Measurements from ENCODE around the gene GAGE10.
"Not testable (repeated sequence)": the region's sequence is repeated elsewhere in the genome, so short reads cannot be mapped to it uniquely, and the experiment has no call there.

The GAGE10 gene

DNA sequence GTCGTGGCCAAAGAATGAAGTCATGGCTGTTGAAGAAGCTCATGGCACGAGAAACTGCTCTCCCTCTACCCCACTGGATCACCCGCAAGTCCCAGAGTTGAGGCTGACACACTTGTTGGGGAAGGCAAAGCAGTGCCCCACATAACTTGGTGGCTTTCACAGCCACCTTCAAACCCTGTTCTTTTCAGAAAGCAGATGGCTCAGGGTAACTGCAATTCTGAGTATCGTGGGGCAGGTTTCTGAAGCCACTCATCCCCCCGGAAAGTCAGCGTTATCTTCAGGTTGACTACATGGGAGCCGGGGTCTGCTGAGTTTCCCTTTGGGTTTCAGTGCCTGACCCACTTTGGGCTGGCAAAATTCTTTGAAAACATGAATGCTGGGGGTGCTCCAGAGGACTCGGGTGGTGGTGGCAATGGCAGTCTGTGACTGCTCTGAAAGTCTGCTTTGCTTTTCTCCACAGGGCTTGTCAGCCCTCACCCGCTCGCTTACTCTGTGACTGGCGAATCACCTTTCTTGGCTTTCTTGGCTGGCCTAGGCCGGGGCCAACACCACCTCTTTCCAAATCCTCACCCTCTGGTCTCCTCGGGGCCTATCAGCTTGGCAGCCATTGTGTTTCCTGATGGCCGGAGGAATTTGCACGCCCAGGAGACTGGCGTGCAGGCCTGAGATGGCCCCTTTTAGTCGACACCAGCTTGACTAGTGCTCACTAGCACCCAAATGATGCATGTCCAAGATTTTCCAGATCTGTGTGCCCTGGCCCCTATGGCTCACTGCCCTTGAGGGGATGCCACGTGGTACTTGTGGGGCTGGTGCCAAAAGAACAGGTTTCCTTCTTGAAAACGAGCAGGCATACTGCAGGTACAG lies 26.5 kb upstream of the GAGE10 start:
- DNase-seq: no peak

DNA sequence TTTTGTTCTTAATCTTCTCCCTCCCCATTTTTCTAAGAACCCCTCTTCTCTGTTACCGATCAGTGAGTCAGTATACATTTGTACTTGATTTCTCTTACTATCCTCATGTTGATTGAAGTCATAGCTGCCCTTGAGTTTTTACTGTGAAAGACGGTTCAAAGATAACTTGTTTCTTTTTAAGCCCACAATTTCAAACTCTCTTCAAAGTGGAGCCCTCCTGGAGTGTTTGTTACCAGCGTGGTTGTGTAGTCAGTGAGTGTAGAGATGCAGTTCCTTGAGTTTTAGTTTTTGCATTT lies 26.0 kb upstream of the GAGE10 start:
- no peak for DNase-seq

DNA sequence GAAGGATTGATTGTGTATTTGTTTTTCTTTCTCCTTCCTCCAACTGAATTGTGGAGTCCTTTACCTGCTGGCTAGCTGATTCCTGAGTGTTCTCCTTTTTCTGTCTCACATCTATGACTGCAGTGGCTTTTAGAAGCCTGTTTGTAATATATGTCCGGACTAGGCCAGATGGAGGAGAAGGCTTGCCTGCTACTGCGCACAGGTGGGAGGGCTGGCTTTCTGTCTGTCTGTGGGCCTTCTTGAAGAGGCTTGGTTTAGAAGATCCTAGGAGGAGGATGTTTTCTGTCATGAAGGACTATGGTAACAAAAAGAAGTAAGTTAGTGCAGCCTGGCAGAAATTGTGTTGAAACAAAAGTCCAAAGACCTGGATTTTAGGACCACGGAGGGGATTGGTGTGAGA lies 25.4 kb upstream of the GAGE10 start:
- DNase-seq: no peak

DNA sequence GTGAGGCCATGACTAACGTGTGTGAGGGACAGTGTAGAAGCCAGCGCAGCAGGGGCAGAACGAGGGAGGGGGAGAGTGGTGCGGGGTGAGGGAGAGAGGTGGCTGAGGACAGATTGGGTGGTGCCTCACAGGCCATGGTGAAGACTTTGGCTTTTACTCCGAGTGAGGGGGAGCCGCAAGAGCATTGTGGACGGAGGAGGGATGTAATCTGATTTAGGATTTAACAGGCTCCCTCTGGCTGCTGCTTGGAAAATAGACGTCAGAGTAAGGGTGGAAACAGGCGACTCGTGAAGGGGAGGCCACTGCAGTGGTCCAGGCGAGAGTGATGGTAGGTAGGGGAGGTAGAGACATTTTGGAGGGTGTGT lies 20.8 kb upstream of the GAGE10 start:
- no peak for DNase-seq

DNA sequence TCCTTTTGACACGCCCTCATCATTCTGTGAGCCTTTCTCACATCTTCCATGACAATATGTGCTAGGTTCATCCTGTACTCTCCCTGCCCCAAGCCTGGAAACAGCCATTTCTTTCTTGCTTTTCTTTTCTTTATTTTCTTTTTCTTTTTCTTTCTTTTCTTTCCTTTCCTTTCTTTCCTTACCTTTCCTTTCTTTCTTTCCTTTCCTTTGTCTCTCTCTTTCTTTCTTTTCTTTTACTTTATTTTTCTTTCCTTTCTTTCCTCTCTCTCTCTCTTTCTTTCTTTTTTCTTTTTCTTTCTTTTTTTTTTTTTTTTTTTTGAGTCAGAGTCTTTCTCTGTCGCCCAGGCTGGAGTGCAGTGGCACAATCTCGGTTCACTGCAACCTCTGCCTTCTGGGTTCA lies 19.2 kb upstream of the GAGE10 start:
- no peak for DNase-seq

DNA sequence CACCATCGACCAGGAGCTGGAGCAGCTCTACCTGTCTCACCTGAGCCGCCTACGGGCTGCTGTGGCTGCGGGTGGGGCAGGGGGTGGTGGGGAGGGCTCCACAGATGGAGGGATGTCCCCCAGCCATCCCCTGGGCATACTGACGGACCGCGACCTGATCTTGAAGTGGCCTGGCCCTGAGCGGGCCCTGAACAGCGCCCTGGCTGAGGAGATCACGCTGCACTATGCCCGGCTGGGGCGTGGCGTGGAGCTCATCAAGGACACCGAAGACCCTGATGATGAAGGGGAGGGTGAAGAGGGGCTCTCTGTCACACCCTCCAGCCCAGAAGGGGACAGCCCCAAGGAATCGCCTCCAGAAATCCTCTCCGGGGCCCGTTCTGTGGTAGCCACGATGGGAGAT lies 17.3 kb upstream of the GAGE10 start:
- no peak for DNase-seq

DNA sequence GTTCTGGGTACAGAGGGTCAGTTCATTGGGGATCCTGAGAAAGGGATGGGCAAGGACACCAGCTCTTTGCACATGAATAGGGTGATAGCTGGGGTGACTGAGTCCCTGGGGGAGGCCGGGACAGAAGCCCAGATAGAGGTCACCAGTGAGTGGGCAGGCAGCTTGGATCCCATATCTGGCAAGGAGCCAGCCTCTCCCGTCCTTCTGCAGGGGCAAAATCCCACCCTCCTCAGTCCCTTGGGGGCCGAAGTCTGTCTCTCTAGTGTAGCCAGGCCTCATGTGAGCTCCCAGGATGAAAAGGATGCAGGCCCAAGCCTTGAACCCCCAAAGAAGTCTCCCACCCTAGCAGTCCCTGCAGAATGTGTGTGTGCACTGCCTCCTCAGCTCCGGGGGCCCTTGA lies 16.9 kb upstream of the GAGE10 start:
- DNase-seq: no peak

DNA sequence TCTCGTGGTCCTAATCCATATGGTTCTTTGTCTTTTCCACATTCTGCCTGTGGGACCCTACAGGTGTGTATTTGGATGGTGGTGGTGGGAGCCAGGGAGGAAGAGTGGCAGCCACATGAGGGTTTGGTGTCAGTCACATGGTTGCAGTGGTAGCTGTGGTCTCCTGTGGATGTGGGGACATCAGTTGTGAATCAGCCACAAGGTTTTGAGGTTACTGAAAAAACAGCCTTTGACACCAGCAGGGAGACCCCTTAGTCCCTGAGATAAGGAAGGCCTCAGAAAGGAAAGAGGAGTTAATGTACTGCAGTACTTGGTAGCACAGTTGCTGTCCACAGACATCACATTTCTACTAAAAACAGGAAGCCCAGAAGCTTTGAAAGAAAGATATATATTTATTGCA lies 15.8 kb upstream of the GAGE10 start:
- no peak for DNase-seq

DNA sequence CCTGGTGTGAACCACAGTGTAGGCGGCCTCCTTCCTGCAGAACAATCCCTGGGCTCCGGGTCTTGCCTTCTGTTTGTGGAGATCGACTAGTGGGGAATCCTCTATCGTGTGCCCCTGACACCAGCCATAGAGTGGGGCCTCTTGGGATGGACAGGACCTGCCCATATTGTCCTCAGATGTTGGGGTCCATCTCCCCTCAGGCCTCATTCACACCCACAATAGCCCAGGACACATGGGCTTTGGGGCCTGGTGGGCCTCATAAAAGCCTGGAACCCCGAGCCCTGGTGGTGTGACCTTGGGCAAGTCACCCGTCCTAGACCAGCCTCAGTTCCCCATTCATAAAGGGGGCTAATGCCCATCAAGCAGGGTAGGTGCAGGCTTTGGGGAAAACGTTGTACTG lies 13.2 kb upstream of the GAGE10 start:
- DNase-seq: no peak

DNA sequence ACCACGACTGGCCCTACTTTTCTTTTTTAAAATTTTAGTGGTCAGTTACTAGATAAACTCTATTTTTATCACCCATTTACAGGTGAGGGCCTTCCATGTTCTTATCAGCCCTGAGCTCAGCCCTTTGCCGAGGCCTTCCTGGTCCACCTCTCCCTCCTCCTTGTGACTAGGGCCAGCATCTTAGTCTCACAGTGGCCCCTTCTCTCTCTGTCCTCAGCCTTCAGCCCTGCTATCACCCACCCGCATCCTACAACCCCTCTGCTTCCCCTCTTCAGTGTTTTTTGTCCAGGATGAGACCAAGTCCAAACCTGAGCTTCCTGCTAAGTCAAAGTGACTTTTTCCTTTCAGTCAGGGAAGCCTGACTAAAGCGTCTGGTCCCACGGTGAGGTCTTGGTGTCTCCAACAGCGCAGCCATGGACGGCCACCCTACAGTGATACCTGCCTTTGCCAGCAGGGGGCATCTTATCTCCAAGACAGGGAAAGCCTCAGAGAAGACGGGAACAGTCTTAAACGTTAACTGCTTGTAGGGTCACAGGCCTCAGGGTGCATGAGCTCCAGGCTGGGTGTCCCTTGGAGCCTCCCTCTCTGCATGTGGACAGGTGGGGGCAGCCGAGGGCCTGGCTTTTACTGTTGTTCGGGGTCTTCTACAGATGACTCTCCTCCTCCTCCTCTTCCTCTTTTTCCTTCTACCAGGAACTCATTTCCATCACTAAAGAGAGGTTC lies 11.7 kb upstream of the GAGE10 start:
- peak; percentile 87 for DNase-seq

DNA sequence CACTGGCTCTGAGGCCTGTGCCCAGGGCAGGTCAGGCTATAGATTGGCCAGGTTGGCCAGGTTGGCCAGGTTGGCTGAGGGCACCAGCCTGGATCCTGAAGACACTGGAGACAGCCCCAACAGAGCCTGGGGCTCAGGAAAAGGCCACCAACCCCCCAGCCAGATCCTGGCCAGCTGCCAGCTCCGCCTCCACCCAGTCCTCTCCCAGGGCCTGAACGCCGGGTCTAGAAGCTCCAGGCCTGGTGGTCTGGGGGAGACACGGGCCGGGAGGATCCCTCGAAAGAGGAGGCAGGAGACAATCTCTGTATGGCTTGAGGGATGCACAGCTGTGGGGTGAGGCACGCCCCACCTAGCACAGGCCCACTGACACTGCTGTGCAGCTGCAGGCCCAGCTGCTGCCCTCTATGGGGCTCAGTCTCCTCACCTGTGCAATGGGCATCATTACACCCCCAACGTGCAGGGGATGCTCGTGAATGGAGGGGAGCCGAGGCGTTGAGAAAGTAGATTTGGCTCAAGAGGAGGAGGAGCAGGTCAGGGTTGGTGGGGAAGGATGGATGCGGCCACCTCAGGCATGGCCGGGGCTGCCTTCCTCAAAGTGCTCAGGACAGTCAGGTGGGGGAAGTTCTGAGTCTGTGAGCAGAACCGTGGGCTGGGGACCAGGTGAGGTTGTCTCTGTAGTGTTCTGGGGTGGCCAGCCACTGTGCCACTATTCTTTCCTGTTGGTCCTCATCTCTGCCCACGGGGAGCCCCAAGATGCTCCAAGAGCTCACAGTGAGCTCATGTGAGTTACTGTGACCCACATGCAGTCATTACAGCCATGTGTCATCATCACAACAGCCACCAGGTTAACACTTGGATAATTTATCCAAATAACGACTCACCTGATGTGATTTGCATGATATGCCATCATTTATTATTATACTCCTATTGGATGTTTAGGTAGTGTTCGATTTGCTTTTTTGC lies 10.8 kb upstream of the GAGE10 start:
- no peak for DNase-seq

DNA sequence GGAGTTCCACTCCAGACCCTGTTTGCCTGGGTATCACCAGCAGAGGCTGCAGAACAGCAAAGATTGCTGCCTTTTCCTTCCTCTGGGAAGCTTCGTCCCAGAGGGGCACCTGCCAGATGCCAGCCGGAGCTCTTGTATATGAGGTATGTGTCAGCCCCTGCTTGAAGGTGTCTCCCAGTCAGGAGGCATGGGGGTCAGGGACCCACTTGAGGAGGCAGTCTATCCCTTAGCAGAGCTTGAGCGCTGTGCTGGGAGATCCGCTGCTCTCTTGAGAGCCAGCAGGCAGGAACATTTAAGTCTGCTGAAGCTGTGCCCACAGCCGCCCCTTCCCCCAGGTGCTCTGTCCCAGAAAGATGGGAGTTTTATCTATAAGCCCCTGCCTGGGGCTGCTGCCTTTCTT lies 4.2 kb upstream of the GAGE10 start:
- not testable (repeated sequence) for DNase-seq

DNA sequence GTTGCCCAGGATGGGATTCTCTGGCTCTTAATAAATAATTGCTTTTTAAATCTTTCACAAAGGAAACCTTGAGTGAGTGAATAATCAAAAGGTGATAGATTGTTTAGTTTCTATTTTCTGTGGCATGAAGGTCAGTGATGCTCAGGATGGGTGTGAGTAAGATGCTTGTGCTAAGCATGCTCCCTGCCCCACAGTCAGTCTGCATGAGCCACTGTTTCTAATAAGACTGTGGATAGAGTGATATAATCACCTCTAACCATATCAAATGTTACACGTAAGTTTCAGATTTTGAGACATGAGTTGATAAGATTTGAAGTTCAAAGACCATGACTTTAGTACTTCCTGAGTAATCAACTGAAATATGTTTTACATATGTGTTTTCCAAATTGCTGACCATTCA lies 2.7 kb upstream of the GAGE10 start:
- DNase-seq: no peak

DNA sequence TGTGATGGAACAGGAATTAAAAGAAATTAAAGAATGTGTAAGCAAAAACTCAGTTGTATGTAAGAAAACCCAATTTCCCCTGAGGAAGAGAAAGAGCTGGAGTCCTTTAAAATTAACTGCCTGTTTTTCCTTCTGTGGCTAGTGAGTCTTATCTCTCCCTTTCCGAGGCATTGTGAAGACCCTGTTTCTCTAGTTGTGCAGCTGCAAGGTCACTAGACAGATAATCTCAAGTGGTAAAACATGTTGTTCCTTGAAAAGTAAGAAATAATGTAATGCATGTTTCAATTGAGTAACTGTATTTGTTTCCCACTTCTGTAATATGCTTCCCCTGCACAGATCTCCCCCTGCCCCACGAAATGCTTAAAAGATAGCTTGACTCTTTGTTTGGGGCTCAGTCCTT lies 4.3 kb downstream of the GAGE10 start:
- DNase-seq: not testable (repeated sequence)

DNA sequence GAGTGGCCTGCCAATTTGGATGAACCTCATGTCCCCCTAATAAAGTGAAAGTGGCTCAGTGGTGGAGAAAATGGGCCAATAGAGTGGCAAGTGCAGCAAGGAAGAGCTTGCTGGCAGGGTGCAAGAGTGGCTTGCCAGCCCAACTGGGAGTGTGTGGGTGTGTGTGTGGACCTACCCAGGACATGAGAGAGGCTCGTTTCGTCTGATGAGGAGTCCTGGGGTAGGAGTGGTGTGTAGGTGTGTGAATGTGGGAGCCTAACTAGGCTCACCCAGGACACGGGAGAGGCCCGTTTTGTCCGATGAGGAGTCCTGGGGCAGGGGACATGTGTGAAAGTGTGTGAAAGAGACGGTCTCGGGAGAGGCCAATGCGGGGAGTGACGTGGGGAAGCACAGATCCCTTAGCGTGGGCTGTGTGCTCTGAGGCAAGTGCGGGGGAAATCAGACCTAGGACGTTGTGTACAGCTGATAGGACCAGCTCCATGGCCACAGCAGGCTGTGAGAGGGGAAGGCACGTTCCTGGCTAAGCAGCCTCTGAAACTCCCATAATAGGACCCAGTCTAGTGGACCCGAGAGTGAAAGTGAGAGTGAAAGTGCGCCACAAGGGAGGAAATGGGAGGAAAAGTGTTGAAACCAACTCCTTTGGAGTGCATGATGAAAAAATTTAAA lies 5.3 kb downstream of the GAGE10 start:
- DNase-seq: no peak

DNA sequence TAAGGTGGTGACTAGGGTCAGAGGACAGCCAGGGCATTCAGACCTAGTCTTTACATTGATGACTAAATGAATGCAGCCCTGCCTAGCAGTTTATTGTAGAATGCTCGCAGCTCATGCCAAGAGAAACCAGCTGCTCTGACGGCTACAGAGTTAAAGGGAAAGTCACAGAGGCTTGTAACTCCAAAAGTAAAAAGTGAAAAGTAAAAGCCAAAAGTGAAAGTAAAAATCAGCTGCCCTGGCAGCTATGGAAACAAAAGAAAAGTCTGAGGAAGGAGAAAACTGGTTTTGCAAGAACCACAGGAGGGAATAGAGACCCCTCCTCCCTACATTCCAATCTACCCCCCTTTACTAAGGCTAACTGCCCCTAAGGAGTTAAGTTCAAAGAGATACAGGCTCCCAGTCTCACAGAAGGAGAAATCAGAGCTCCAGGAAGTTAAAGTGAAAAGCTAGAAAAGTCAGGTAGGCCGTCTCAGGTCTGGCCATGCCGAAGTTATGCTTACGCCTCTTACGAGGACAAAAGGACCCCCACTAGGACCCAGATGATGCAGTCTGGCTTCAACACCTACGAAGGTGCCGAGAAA lies 6.0 kb downstream of the GAGE10 start:
- no peak for DNase-seq

DNA sequence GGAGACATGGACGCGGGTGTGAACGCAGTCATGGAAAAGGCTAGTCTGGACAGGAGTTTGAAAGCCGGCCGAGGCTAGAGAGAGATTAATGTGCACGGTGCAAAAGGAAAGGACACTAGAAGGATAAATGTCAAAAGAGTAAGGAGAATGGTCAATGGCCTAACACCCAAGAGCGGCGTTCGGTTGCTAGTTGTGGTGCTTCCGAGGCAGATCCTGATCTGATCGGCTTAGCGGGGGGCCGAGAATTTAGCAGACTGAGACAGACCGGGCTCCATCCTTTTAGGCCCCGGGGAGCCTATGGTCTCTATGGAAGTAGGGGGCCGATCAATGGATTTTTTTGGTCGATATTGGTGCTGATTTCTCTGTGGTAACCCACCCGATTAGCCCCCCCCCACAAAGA lies 6.9 kb downstream of the GAGE10 start:
- no peak for DNase-seq

DNA sequence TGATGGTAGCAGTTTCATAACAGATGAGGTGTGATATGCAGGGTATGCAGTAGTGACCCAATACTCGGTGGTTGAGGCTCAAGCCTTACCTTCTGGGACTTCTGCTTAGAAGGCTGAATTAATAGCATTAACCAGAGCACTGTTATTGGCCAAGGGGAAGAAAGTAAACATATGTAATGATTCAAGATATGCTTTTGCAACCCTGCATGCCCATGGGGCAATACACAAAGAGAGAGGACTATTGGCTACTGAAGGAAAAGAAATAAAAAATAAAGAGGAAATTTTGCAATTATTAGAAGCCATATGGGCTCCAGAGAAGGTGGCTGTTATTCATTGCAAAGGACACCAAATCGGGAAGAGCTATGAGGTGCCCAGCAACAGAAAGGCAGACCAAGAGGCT lies 8.7 kb downstream of the GAGE10 start:
- no peak for DNase-seq

DNA sequence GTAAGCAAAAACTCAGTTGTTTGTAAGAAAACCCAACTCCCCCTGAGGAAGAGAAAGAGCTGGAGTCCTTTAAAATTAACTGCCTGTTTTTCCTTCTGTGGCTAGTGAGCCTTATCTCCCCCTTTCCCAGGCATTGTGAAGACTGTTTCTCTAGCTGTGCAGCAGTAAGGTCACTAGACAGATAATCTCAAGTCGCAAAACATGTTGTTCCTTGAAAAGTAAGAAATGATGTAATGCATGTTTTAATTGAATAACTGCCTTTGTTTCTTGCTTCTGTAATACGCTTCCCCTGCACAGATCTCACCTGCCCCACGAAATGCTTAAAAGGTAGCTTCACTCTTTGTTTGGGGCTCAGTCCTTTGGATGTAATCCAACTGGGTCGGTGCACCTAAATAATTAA lies 12.6 kb downstream of the GAGE10 start:
- DNase-seq: no peak

DNA sequence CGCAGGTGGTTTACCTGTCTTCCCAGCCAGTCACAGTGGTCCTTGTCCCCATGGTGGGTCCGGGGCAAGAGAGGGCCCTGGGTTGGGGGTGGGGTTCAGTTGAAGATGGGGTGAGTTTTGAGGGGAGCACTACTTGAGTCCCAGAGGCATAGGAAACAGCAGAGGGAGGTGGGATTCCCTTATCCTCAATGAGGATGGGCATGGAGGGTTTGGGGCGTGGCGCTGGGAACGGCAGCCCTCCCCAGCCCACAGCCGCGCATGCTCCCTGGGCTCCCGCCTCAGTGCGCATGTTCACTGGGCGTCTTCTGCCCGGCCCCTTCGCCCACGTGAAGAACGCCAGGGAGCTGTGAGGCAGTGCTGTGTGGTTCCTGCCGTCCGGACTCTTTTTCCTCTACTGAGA lies 18.3 kb downstream of the GAGE10 start, which contains the start of gene GAGE12J:
Gene GAGE12J, plus strand, starts transcription at position 301 of the 400 bp plus-strand sequence. CDS start 1,157 bp downstream, outside the sequence.
- not testable (repeated sequence) for DNase-seq

DNA sequence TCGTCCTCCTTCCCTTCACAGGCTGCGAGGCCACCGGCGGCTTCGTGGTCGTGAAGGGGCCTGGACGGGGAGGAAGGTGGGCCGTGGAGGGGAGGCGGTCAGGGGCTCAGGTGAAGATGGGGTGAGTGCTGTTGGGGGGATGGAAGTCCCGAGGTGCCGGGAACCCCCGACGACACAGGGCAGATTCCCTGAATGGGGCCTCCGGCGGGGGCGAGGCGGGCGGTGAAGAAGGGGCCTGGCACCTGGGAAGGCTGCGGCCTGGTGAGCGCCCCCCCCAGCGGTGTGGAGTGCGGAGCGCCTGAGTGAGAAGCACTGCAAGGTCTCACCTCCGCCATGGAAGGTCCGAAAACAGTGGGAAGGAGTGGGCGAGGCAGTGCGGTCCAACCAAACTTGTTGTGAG lies 18.8 kb downstream of the GAGE10 start:
- not testable (repeated sequence) for DNase-seq

DNA sequence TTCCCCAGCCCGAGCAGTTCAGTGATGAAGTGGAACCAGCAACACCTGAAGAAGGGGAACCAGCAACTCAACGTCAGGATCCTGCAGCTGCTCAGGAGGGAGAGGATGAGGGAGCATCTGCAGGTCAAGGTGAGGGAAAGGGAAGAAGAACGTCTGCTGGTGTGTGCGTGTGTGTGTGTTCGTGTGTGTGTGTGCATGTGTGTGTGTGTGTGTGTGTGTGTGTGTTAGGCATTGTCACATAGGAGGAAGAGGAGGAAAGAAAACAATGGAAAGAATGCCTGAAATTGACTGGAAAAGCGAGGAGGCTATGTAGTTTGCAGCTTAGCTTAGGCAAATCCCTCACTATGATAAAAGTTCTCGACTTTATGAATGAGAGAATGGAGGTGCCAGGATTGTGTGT lies 20.3 kb downstream of the GAGE10 start:
- not testable (repeated sequence) for DNase-seq

All from activated effector memory CD4-positive, alpha-beta T cell treated with anti-CD3 and anti-CD28 coated beads, Interleukin-2, amount 50 U/mL, for 16 hours (primary cell).